ENCODE data around the gene RAB34.

RAB34 gene

DNA sequence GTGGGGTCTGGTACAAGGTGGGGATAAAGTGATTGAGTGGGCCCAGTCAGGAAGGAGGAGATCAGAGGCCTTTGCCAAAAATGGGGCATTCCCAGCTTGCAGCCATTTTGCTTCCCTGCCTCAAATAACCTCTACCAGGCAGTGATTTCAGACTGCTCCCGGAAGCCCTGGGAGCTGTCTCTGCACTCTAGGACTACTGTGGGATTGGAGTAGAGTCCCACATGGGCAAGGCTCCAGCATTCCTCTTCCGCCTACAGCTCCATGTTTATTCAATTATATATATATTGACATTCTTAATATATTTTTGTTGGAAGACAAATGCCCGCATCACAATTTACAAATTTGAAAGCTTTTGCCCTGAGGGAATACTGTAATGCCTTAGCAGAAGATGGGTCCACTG, 42.2 kb downstream of the RAB34 start:
- DNase-seq: no peak

DNA sequence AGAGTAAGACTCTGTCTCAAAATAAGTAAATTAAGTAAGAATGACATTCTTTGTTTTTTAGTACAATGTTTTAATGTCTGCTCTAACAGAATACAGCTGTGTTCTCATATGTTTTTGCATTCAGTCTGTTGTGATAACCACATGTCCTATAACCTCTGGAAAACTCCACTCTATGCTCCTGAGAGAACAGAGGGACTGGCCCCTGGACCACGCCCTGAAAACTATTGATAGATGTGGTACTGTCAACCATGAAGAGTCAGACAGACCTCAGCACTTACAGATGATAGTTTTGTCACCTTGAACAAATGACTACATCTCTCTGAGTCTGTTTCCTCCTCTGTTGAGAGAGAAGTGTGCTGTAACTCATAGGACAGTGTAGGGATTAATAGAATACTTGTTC, 47.8 kb downstream of the RAB34 start:
- no peak for DNase-seq

DNA sequence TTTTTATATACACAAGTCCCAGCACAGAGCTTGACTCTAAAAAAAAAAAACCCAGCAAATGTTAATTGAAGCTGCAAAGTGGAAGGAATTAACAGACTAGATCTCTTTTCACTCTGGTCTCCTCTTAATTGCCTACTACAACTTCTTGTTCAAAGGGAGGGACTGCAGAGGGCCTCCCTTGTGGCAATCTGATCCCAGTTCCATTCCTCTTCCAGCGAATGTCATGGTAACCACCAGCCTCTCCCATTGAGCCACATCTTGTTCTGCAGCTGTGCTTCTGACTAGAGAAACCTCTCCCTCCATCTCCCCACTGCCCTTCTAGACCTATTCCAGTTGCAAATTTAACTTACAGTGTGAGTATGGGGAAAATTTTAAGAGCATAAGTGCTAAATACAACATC, 49.8 kb downstream of the RAB34 start:
- no peak for DNase-seq

DNA sequence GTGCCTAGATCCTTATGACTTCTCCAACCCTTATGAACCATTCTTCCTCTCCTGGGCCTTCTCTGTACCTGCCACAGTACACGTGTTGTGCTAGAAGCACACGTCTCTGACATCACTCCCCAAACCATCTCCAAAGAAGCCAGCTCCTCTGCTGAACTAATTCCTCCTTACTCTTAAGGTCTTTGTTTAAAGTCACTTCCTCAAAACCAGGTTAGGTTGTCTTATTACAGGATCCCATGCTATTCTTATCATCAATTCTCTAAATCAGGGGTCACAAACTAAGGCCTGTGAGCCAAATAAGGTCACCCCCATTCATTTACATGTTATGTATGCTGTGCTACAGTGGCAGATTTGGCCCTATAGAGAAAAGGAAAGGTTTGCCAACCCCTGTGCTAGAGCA, 51.7 kb downstream of the RAB34 start:
- no peak for DNase-seq
